NCI-H345 (cell line): ENCODE measurements around the gene SLC35G3.
"Not testable (repeated sequence)": the region's sequence is repeated elsewhere in the genome, so short reads cannot be mapped to it uniquely, and the experiment has no call there.

Experiments used
- DNase-seq: peaks from one replicate; lab custom pipeline; 2025; lab: John Stamatoyannopoulos, UW

Gene SLC35G3

DNA sequence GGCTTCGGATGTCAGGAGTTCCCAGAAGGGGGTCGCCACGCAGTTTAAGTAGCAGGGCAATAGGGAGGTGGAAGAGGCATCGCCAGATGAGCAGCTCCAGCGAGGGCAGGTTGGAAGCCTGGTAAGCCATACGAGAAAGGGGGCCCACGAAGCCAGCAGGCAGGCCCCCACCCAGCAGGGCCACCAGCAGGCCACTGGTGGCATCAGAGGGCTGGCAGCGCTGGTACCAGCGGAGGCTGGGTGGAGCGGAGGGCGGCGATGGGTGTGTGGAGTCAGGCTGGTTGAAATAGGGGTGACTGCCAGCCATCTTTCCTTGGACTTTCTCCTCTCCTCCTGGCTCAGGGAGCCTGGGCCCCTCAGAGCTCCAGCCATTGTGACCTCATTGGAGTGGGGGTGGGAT is at the start of gene SLC35G3:
SLC35G3 (minus strand) TSS at position 393 of the 400 bp plus-strand sequence; CDS start at position 307, 86 bp downstream.
- not testable (repeated sequence) for DNase-seq

DNA sequence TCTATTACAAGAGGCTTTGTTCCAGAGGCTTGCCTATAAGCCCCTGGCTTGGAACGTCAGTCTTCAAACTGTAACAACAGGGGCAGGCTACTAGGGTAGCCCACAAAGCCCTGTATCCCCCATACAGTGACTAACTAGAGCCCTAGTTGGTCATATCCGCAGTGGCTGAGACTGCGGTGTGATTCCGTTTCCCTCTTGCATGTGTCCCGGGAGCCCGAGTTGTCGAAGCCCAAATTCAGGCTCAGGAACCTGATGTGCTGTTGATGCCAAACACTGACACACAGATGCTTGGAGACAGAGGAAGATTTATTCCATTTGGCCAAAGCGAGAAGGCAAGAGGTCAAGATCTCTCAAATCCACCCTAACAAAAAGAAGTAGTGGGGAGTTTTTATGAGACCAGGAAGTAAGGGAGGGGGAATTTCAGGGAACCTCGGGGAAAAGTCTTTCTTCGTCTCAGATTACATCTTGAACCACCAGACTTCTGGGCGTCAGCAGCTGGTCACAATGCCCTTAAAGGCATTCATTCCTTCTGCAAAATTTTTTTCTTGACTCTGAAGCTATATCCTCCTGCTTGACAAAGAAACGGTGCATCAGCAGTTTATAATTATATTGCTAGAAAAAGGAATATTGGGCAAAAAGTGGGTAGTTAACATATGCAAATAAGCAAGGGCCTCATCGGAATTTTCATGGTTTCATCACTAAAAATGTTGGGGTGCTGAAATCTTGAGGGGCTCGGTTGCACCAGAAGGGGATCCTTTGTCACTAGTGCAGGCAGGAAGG is 49.6 kb upstream of the SLC35G3 start:
- no peak for DNase-seq

DNA sequence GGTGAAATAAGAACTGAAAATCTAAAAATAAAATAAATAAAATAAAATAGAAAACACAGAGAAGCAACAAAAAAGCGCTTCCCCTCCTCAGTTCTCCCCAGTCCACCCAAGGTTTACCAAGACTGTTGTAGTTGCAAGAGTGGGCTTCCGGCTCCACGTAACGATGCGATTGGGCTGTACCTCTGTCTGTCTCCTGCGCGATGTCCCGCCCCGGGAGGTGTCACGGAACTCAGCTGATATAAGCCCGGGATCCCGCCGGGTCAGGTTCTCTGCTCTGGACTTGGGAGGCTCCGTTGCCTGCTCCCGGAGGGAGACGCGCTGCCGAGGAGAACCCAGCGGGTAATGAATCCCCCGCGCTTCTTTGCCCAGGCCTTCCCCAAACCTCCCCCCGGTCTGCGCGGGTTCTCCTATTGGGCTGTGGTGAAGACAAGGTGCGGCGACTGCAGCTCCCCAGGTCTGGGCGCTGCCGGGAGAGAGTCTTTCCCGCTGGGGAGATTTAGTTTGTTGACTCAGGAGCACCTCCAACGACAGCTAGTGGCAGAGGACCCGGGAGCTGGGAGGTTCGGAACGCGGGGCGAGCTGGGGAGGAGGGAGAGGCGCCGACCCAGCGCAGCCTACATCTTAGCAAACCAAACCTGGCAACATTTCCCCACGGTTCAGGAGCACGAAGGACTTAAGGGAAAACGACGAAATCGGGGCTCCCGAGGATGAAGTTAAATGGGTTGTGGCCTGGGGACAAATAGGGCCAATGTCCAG is 48.8 kb upstream of the SLC35G3 start, which contains the start of gene SLFN5:
SLFN5 (plus strand) TSS at position 268 of the 756 bp plus-strand sequence. CDS start 15,619 bp downstream, outside the sequence.
- peak; percentile 89 for DNase-seq

DNA sequence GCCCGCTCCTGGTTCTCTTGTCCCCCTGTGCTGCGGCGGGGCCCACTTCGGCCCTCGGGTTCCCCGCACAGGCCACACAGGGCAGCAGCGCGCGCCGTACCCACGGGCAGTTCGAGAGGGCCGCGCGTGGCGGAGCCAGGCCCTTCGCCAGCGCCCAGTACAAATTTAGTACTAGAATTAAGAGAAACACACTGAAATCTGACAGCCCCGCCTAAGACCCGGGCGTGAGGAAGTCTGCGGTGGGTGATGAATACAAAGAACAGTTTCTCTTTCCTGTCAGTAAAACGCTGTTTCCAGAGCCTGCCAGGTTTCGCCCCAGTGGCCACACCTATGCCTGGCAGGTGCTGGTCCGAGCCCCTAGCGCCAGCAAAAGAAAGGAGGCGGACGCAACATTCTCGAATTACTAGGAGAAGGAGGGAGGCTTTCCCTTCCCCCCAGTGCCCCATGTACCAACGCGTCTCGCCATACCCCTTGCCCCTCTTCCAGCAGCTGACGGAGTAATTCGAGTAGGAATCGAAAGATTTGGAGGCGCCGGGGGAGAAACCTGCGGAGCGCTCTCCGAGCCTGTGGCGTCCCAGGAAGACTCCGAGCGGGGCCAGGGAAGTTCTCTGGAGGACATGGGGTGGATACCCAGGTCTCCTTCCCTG is 48.1 kb upstream of the SLC35G3 start:
- DNase-seq, result peak; percentile 69

DNA sequence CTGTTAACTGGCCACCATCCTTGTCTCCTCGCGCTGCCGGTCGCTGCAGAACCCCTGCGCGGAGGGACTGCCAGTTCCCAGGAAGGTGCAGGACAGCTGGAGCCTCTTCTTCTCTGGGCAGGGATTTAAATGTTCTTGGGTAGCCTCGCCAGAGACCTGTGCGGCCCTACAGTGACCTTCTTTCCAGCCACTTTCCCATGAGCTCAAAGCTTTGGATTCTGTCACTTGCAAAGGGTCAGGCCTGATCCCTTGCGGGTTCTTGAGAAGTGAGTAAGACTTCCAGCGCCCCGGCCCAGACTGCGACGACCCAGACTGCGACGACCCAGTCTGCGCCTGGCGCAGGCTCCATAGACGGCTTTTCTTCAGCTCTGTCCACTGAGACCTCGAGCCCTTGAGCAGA is 47.3 kb upstream of the SLC35G3 start:
- DNase-seq, result no peak

DNA sequence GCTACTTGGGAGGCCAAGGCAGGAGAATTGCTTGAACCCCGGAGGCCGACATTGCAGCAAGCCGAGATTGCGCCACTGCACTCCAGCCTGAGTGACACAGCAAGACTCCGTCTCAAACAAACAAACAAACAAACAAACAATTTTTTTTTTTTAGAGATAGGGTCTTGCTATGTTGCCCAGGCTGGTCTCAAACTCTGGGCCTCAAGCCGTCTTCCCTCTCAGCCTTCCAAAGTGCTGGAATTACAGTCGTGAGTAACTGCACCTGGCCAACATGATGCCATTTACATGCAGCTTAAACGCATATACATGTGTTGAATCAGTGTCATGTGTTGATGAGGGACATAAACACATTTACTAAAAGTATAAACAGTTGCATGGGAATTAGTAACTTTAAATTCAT is 46.7 kb upstream of the SLC35G3 start:
- DNase-seq, result no peak

DNA sequence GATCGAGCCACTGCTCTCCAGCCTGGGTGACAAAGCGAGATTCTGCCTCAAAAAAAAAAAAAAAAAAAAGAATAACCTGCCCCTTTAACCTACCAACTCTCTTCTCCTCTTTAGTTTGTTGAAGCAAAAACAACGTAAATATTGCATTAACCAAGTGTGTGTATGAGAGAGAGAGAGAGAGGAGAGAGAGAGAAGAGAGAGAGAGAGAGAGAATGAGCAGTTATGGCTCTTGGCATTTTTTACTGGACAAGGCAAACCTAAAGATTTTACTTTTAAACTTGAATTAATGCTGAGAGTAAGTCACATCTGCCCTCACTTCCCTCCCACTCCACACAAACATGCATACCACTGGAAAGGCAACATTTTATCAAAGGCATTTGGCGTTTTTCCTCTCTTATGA is 45.6 kb upstream of the SLC35G3 start:
- no peak for DNase-seq

DNA sequence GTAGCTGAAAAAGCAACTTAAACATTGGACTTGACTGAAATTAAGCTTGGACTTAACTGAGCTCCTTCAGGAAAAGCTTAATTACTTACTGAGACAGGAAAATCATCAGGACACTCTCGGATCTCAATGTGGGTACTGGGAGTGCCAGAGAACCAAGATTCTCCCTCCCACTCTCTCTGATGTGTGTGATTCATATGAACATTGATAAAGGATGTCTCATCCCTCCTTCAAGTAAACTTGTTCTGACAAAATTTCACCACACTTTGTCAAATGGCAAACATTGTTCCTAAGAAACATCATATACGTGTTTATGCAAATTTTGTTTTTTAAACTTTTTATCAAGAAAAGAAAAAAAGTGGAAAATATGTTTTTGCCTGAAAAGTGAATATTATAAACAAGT is 44.6 kb upstream of the SLC35G3 start:
- DNase-seq, result no peak

DNA sequence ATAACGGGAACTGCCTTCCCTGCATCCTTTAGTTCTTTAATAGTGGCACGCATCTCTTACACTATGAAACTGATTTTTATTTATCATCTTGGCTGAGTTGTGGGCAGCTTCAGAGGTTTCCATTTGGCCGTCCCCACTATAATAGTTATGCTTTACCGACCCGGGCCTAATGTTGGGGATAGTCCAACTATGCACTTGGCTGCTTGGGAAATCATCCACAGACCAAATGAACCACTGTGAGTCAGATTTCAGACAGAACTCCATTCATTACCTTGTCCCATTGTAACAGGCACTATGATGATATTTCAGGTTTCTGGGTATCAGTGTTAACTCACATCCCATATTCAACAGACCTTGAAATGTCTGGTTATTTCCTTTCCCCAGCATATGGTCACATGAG is 42.6 kb upstream of the SLC35G3 start:
- DNase-seq, result no peak

DNA sequence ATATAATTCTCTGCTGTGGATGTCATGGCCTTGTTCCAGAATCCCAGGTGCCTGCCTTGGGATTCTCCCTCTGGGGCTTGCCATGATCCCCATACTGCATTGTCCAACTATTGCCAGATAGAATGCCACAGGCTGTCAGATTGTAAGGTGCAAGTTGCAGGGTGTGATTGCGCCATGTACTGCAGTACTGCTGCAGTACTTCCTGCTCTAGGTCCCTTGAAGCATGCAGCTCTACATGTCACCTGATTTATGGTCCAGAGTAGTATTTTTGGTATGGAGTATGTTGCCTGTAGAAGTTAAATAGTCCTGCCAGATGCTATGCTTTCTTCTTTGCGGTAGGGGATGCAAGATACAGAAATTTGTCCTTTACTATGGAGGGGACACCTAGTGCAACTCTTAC is 41.7 kb upstream of the SLC35G3 start:
- no peak for DNase-seq

DNA sequence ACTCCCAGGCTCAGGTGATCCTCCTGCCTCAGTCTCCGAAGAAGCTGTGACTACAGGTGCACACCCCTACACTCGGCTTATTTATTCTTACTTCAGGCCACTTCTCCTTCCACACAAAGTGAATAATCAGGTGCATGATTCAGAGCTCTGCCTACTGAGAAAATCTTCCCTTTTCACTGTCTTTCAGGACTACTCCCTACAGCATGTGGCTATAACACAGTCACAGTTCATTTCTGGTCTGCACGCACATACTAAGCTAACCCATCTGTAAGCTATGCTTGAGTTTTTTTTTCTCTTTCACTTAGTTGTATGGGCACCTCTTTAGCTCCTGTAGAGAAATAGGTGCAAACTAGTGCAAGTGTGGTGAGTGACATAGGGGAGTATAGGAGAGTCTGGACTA is 41.1 kb upstream of the SLC35G3 start:
- no peak for DNase-seq

DNA sequence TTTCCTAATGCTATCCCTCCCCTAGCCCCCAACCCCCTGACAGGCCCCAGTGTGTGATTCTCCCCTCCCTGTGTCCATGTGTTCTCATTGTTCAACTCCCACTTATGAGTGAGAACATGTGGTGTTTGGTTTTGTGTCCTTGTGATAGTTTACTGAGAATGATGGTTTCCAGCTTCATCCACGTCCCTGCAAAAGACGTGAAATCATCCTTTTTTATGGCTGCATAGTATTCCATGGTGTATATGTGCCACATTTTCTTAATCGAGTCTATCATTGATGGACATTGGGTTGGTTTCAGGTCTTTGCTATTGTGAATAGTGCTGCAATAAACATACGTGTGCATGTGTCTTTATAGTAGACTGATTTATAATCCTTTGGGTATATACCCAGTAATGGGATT is 40.1 kb upstream of the SLC35G3 start:
- not testable (repeated sequence) for DNase-seq

DNA sequence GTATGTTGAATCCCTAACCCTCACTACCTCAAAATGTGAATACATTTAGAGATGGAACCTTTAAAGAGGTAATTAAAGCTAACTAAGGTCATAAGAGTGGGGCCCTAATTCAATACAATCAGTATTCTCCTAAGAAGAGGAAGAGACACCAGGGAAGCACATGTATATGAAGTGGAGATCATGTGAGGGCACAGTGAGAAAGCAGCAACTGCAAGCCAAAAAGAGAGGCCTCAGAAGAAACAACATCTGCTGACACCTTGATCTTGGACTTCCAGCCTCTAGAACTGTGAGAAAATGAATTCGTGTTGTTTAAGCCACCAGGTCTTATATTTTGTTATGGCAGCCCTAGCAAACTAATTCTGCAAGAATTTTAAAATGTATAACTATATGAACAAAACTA is 35.4 kb upstream of the SLC35G3 start:
- no peak for DNase-seq

DNA sequence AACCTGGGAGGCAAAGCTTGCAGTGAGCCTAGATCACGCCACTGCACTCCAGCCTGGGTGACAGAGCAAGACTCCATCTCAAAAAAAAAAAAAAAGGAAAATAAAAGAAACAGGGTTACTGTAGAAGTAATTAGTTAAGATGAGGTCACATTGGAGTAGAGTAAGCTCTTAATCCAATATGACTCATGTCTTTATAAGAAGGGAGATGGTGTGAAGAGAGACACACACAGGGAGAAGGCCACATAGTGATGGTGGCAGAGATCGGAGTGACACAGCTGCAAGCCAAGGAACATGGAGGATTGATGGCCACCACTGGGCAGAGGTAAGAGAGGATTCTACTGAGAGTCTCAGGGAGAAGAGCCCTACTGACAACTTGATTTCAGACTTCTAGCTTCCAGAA is 33.4 kb upstream of the SLC35G3 start:
- no peak for DNase-seq

DNA sequence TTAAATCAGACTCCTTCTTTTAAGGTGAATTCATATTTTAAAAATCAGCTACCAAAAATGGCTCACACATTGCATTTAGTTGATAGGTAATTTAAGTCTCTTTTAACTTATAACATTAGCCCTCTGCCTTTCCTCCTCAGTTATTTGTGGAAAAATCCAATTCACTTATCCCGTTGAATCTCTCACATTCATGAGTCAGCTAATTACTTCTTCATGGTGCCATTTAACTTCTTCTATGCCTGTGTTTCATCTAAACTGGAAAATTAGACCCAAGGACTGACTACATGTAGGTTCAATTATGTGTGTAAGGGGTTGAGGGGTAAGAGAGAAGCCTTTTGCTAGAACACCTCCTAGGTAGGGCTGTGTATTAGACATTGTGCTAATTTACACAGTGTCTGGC is 30.2 kb upstream of the SLC35G3 start:
- DNase-seq, result no peak

DNA sequence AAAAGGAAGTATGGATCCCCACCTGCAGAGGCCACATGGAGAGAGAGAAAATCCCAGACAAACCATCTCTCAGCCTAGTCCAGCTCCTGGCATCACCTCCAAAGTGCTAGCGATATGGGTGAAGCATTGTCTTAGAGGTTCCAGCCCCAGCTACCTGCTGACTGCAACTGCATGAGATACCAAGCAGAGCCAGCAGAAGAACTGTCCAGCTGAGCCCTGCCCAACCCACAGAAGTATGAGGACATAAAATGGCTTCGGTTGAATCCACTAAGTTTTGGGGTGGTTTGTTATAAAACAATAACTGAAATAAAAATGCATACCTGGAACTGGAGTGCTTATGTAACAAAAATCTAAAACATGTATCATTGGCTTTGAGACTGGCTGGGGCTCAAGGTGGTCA is 28.3 kb upstream of the SLC35G3 start:
- DNase-seq, result no peak

DNA sequence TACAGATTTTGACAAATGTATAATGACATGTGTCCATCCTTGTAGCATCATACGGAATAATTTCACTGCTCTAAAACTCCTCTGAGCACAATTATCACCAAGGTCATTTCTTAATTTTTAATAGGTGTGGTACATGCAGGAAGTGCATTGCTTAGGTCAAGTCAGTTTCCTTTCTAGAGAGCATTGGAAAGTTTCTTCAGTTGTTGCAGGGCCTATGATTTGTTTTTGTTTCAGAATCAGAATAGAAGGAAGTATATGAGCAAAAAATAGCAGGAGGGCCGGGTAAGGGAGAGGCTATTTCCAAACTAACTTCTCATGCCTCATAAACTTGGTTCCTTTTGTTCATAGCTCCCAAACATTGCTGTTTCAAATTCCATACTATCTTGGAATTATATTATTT is 24.7 kb upstream of the SLC35G3 start:
- DNase-seq, result no peak

DNA sequence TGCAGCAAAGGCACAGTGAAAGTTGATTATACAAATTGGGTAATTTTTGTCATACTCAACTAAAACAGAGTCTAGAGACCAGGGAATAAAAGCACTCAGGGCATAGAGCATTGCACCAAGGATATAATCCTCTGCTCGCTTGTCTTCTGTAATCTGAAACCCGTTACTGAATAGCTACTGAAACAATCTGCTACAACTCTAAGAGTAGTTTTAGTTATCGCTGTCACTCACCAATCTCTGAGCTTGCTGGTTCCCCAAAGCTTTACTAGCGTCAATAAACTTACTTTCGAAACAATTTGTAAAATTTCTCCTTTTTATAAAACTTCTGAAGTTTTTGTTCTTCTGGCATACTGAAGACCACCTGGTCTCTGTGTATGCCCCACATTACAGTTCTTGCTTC is 22.9 kb upstream of the SLC35G3 start:
- DNase-seq, result no peak

DNA sequence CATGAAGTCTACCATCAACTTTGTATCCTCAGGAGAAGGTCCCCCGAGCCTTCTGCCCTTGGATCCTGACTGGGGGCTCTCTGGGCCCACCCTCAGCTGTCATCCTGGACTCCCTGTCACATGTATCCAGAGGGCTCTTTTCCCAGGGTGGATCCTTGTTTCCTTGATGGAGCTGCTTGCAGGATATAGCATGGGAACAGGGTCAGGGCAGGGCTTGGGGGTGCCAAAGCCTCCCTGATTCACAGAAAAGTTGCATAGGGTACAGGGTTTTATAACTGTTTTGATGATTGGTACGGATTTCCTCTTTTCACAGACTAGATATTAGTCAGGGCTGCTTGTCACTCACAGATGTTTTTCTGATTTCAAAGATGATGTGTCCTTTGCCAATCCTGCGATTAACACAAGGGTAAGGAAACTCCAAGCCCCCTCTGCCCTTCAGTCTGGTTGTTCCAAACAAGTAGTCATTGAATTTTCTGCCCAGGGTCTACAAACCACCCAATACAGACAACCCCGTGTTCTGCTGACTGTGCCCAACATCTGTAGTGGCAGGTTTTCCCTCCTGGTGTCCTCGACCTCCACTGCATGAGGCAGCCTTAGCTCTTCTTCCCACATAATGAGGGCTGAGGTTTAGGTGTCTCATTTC is 20.6 kb upstream of the SLC35G3 start:
- DNase-seq, result no peak

DNA sequence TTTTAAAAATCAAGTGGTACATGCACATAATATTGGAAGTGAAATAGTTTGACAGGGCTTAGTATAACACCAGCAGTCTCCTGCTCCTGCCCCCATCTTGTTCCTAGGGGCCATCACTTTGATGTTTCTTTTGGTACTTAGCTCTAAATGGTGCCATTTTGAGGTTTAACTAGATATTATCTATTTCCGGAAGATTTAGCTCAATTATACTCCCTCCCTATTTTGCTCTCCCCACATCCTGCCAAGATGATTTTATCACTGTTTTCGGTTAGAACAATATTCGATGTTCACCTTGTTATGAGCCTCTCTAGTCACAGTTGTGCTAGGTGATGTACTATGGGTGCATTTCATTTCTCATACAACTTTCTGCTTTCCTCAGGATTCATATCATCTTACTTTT is 20.0 kb upstream of the SLC35G3 start:
- DNase-seq, result no peak

DNA sequence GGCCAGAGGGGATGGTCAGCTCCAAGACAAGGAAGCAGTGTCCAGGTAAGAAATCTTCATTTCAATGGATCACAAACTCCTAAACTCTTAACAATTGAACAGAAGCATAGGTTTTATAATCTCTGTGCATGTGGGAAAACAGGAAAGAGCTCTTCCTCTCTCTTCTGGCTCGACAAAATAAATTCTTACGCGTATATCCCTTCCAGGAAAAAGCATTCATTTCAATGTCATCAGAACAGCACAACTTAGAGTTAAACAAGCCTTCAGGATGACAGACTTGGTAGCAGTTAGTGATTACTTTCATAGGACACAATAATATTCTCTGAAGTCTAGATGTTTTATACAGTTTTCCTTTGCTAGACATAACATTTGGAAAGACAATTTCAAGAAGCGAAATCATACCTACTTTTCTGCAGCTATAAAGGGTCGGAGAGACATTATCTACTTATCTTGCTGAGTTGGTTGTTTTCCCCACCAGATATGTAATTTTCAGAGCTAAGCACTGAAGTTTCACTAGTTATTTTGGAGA is 19.3 kb upstream of the SLC35G3 start:
- DNase-seq, result no peak

DNA sequence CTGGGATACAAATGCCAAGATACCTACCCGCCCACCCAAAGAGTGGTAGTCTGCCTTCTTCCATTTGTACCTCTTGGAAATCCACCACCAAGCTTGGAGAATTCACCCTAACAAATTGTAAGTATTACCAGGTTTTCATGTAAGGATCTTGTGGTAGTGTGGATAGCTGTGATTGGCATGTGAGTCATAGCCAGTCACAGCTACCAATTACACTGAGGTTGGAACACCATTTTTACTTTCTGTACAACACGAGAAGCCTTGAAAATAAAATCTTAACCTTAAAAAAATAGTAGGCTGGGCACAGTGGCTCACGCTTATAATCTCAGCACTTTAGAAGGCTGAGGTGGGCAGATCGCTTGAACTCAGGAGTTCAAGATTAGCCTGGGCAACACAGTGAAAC is 18.5 kb upstream of the SLC35G3 start:
- DNase-seq, result no peak
